HG02642 (cell line): Measurements from ENCODE around the gene OSM.

Experiments
- ATAC-seq: cut with Tn5 transposase; IDR thresholded peaks from one replicate; pipeline ENCODE4 v1.9.1; 2021; ENCODE audit warnings: mild to moderate bottlenecking; ENCODE audit not compliant: unreplicated experiment, poor library complexity

The OSM gene

GRCh38 chr22:30266445-30267381 lies at the start of gene OSM:
TSS of gene OSM (minus strand) at chr22:30266851. CDS start at chr22:30266799, 52 bp downstream.
- peak; percentile 7 for ATAC-seq

GRCh38 chr22:30315962-30316576 lies 49.4 kb upstream of the OSM start:
- ATAC-seq, result no peak

GRCh38 chr22:30314915-30315314 lies 48.3 kb upstream of the OSM start:
- ATAC-seq, result no peak

- no peak for ATAC-seq
These were observed 47.1 kb upstream of the OSM start for GRCh38 chr22:30313527-30314363.

- ATAC-seq, result no peak
These were observed 45.4 kb upstream of the OSM start for GRCh38 chr22:30312053-30312452.

GRCh38 chr22:30310881-30311771 lies 44.5 kb upstream of the OSM start:
- ATAC-seq, result no peak

GRCh38 chr22:30309951-30310741 lies 43.5 kb upstream of the OSM start:
- ATAC-seq, result peak; percentile 33

- peak; percentile 46 for ATAC-seq
These were observed 42.0 kb upstream of the OSM start for GRCh38 chr22:30308518-30309230.

GRCh38 chr22:30308093-30308492 lies 41.4 kb upstream of the OSM start:
- no peak for ATAC-seq

- no peak for ATAC-seq
These were observed 40.5 kb upstream of the OSM start for GRCh38 chr22:30307041-30307574.

GRCh38 chr22:30306627-30307011 lies 40.0 kb upstream of the OSM start:
- no peak for ATAC-seq

- ATAC-seq, result no peak
These were observed 39.4 kb upstream of the OSM start for GRCh38 chr22:30305906-30306626.

- peak; percentile 39 for ATAC-seq
These were observed 38.9 kb upstream of the OSM start for GRCh38 chr22:30305519-30305905.

- ATAC-seq, result no peak
These were observed 38.0 kb upstream of the OSM start for GRCh38 chr22:30304495-30305244.

GRCh38 chr22:30302810-30303138 lies 36.1 kb upstream of the OSM start:
- no peak for ATAC-seq

- ATAC-seq, result no peak
These were observed 35.6 kb upstream of the OSM start for GRCh38 chr22:30301995-30302809.
